Osteoblast (primary cell): ENCODE results near the gene SAMD4A. TPM values are rescaled to one million over a fixed set of nuclear protein-coding genes. Genes with fewer than 3 reads are reported as not detected.

Experiments
- DNase-seq: peaks from one replicate; pipeline ENCODE4 v3.0.0; 2011; ENCODE audit warnings: low spot score, mixed read lengths; ENCODE audit not compliant: insufficient read length; ENCODE audit errors: missing footprints
- H2AFZ ChIP-seq: 2 replicates; pipeline ENCODE4 v1.6.0; 2011; ENCODE audit warnings: mild to moderate bottlenecking, low read length
- H3K27ac ChIP-seq: 2 replicates; pipeline ENCODE4 v1.5.1; 2011; ENCODE audit warnings: mild to moderate bottlenecking, low read depth, low read length, moderate library complexity
- H3K27me3 ChIP-seq: 2 replicates; pipeline ENCODE4 v1.6.0; 2012; ENCODE audit warnings: mild to moderate bottlenecking, control low read depth, inconsistent platforms, low read length, moderate library complexity; ENCODE audit not compliant: insufficient read depth
- H3K36me3 ChIP-seq: 2 replicates; pipeline ENCODE4 v1.5.1; 2011; ENCODE audit warnings: mild to moderate bottlenecking, low read length, control low read depth, moderate library complexity; ENCODE audit not compliant: insufficient read depth
- H3K4me1 ChIP-seq: 2 replicates; pipeline ENCODE4 v1.5.1; 2011; ENCODE audit warnings: mild to moderate bottlenecking, low read length, control low read depth, moderate library complexity; ENCODE audit not compliant: insufficient read depth
- H3K4me2 ChIP-seq: 2 replicates; pipeline ENCODE4 v1.6.0; 2011; ENCODE audit warnings: mild to moderate bottlenecking, low read length; ENCODE audit not compliant: insufficient read depth
- H3K4me3 ChIP-seq: fragments of 200-600 bp; sonication (generic); 3 replicates; pipeline ENCODE4 v1.5.1; 2012; ENCODE audit warnings: mild to moderate bottlenecking, low read length, inconsistent platforms; ENCODE audit not compliant: insufficient read depth
- H3K79me2 ChIP-seq: 2 replicates; pipeline ENCODE4 v1.6.0; 2012; ENCODE audit warnings: mild to moderate bottlenecking, low read length, control low read depth, inconsistent platforms; ENCODE audit not compliant: insufficient read depth
- H3K9me3 ChIP-seq: 2 replicates; pipeline ENCODE4 v1.5.1; 2011; ENCODE audit warnings: low read depth, low read length, control low read depth
- H4K20me1 ChIP-seq: 2 replicates; pipeline ENCODE4 v1.6.0; 2012; ENCODE audit warnings: mild to moderate bottlenecking, low read length, control low read depth; ENCODE audit not compliant: insufficient read depth
- total RNA-seq: library from RNA; depleted of rRNA; stranded (reverse); fragments of >200 nt; gene quantifications from 2 replicates; pipeline ENCODE4 v1.2.3, GENCODE V29; 2012
- TF ChIP-seq, protein P1 (sequence below): IDR thresholded peaks from 2 replicates; pipeline ENCODE4 v1.5.1; 2011; ENCODE audit warnings: mild to moderate bottlenecking, low read depth, low read length, moderate library complexity; ENCODE audit errors: extremely low read depth

Gene SAMD4A
- total RNA-seq, 1 donor: 26.1 TPM

DNA sequence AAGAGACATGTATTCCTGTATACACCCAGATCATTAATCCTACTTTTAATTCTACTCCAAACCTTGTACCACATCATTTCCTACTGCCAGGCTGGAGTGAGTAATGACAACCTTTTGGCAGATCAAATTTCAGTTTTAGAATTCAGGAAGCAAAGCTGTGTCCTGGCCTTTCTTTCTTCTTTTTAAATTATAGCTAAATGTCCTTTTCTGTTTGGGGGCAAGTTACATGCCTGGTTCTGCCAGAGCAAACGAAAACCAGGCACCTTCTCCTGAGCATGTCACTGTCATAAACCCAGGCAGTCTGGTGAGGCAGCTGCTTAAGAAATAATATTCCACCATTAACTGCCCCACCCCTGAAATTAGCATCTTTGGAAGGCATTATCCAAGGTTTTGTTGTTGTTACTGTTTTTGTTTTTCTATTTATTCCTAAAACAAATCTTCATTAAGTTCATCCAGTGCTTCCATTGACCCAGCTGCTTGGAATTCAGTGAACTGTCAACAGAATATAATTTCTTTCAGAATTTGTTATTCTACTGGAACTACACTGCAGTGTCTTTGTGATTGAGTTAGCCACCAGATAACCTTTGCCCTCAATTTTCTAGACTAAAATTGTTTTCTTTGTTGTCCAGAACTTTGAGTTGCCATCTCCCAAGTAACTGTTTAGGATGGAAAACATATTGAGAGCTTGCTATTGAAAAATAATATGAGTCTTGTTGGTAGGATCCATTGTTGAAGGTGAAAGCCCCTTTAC, 33.2 kb downstream of the SAMD4A start:
- Histone ChIP-seq H3K79me2 (peaks cover 60% of the 10 kb centered on the region), H3K9me3 (no peaks in the 10 kb centered on the region), H4K20me1 (peaks cover 3% of the 10 kb centered on the region), H3K27ac (peak overlapping the region; percentile 40), H3K4me3 (no peak overlapping the region), H3K4me1 (peaks cover 37% of the 10 kb centered on the region), H2AFZ (no peak overlapping the region), H3K27me3 (no peaks in the 10 kb centered on the region), H3K36me3 (no peaks in the 10 kb centered on the region), H3K4me2 (peak overlapping the region; percentile 23)
- TF ChIP-seq, protein P1, sequence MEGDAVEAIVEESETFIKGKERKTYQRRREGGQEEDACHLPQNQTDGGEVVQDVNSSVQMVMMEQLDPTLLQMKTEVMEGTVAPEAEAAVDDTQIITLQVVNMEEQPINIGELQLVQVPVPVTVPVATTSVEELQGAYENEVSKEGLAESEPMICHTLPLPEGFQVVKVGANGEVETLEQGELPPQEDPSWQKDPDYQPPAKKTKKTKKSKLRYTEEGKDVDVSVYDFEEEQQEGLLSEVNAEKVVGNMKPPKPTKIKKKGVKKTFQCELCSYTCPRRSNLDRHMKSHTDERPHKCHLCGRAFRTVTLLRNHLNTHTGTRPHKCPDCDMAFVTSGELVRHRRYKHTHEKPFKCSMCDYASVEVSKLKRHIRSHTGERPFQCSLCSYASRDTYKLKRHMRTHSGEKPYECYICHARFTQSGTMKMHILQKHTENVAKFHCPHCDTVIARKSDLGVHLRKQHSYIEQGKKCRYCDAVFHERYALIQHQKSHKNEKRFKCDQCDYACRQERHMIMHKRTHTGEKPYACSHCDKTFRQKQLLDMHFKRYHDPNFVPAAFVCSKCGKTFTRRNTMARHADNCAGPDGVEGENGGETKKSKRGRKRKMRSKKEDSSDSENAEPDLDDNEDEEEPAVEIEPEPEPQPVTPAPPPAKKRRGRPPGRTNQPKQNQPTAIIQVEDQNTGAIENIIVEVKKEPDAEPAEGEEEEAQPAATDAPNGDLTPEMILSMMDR: no peak
- DNase-seq: no peak

DNA sequence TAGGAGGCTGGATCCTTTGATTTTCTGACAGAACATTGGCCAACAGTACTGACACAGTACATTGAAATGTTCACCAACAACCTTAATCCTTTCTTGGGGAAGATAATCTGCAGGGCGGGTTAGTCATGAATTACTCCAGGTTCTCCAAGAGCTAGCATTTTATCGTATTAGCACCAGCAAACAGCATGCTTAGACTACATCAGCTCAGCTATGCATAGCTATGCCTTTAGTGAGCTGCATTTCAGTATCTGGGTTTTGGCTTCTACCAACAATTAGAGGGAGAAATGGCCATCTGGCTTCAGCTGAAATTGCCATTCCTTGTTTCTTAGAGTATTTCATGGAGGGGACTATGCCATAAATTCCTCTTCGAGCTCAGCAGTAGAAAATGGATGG, 33.8 kb downstream of the SAMD4A start:
- peaks cover 58% of the 10 kb centered on the region for H3K79me2 ChIP-seq
- H3K4me1 ChIP-seq: peaks cover 41% of the 10 kb centered on the region
- H3K4me2 ChIP-seq: peak overlapping the region; percentile 3
- H3K36me3 ChIP-seq: no peaks in the 10 kb centered on the region
- H3K4me3 ChIP-seq: no peak overlapping the region
- peak overlapping the region; percentile 40 for H3K27ac ChIP-seq
- peak; percentile 58 for DNase-seq
- no peak overlapping the region for H2AFZ ChIP-seq
- no peaks in the 10 kb centered on the region for H3K9me3 ChIP-seq
- TF ChIP-seq, protein P1: no peak
- H3K27me3 ChIP-seq: no peaks in the 10 kb centered on the region
- peaks cover 3% of the 10 kb centered on the region for H4K20me1 ChIP-seq

DNA sequence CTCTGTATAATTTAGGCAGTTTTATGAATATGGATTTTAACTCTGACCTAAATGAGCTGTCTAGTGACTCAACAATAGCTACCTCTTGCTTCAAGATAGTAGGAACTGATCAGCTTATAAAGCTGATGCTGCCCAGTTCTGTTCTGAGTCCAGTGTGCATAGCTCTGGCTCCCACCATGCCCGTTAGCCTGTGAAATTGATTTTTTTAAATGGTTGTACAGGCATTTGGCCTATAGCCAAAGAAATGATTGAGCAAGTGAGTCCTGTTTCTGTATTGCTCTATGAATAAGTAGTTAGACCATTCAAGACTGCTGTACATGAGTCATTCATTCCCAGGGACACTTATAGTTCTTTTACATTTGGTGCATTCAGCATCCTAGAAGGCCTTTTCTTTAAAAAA, 36.4 kb downstream of the SAMD4A start:
- TF ChIP-seq, protein P1: no peak
- Histone ChIP-seq H3K4me2 (peak overlapping the region; percentile 36), H3K4me1 (peaks cover 50% of the 10 kb centered on the region), H3K27me3 (no peaks in the 10 kb centered on the region), H3K9me3 (no peaks in the 10 kb centered on the region), H3K79me2 (peaks cover 56% of the 10 kb centered on the region), H3K27ac (peak overlapping the region; percentile 48), H2AFZ (no peak overlapping the region), H3K4me3 (no peak overlapping the region), H4K20me1 (peaks cover 3% of the 10 kb centered on the region), H3K36me3 (no peaks in the 10 kb centered on the region)
- no peak for DNase-seq

DNA sequence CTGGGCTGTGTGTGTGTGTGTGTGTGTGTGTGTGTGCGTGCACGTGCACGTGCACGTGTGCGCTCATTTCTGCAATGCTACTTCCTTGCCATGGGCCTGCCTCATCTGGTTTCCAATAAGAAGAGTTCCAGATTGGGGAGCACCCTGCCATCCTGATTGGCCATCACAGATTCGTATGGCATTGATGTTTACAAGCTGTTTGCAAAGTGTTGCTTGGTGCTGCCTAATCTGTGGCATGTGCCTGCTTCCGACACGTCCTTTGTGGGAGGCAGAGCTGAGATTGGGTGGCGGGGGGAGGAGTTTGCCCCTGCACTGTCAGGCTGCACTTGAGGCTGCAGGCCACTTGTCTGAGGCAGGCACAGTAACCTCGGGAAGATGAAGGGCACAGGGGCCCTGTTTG, 39.2 kb downstream of the SAMD4A start:
- Histone ChIP-seq H3K4me1 (peaks cover 53% of the 10 kb centered on the region), H4K20me1 (peaks cover 3% of the 10 kb centered on the region), H3K36me3 (no peaks in the 10 kb centered on the region), H3K9me3 (no peaks in the 10 kb centered on the region), H3K79me2 (peaks cover 59% of the 10 kb centered on the region), H2AFZ (no peak overlapping the region), H3K4me2 (peak overlapping the region; percentile 30), H3K27ac (peak overlapping the region; percentile 68), H3K27me3 (no peaks in the 10 kb centered on the region), H3K4me3 (no peak overlapping the region)
- DNase-seq: no peak
- TF ChIP-seq, protein P1: no peak
